ENCODE data around the gene ASAH2. TPM values are rescaled to one million over a fixed set of nuclear protein-coding genes. Genes with fewer than 3 reads are reported as not detected.

ASAH2 gene
- total RNA-seq, 1 donor from 2014 or later, result 2.3 TPM

- intact Hi-C loops (cut with micrococcal nuclease), result no loop called here
These were observed 40.4 kb downstream of the ASAH2 start for GRCh38 chr10:50210876-50211275.

Other genes with a start within 250 kb of the ASAH2 start
- 36.5 and 44.8 TPM in 2 replicates for gene WASHC2A, start 183.6 kb downstream of the ASAH2 start, total RNA-seq

Data from T-helper 1 cell treated with Interleukin-12 subunit alpha and Interleukin-12 subunit beta and Interleukin-4 antibody, amounts not matched to agents 30 ng/mL and 1 ng/mL, for 36 hours (primary cell).